Activated CD4-positive, alpha-beta T cell treated with anti-CD3 and anti-CD28 coated beads, Interleukin-2, amount 10 ng/mL, durations not matched to agents 24 days and 14 days (primary cell): ENCODE data around the gene MEPE. TPM values are rescaled to one million over a fixed set of nuclear protein-coding genes. Genes with fewer than 3 reads are reported as not detected.
"Not testable (repeated sequence)": the region's sequence is repeated elsewhere in the genome, so short reads cannot be mapped to it uniquely, and the experiment has no call there.

Experiments
- DNase-seq: peaks from one replicate; pipeline ENCODE4 v3.0.0; 2022
- H3K27ac Mint-ChIP-seq: one replicate; pipeline ENCODE4 v1.8.0; 2022; ENCODE audit warnings: mild to moderate bottlenecking, mixed read lengths
- H3K27me3 Mint-ChIP-seq: one replicate; pipeline ENCODE4 v1.8.0; 2022; ENCODE audit warnings: mixed read lengths
- H3K36me3 Mint-ChIP-seq: one replicate; pipeline ENCODE4 v1.8.0; 2022; ENCODE audit warnings: low read depth, mild to moderate bottlenecking, mixed read lengths
- H3K4me1 Mint-ChIP-seq: one replicate; pipeline ENCODE4 v1.8.0; 2021; ENCODE audit warnings: mixed read lengths
- H3K4me3 Mint-ChIP-seq: one replicate; pipeline ENCODE4 v1.8.0; 2022; ENCODE audit warnings: mild to moderate bottlenecking, moderate library complexity, mixed read lengths
- H3K9me3 Mint-ChIP-seq: one replicate; pipeline ENCODE4 v1.8.0; 2021; ENCODE audit warnings: mixed read lengths
- intact Hi-C: fragments of 100-400 bp; cut with micrococcal nuclease; formaldehyde crosslinking; loops from one replicate; pipeline ENCODE4 v1.15.1; 2023
- total RNA-seq: library from RNA; stranded (reverse); gene quantifications from 2 replicates; pipeline ENCODE4 v1.2.3, GENCODE V29; 2022

MEPE gene
- total RNA-seq, 1 donor from 2014 or later: not detected

DNA sequence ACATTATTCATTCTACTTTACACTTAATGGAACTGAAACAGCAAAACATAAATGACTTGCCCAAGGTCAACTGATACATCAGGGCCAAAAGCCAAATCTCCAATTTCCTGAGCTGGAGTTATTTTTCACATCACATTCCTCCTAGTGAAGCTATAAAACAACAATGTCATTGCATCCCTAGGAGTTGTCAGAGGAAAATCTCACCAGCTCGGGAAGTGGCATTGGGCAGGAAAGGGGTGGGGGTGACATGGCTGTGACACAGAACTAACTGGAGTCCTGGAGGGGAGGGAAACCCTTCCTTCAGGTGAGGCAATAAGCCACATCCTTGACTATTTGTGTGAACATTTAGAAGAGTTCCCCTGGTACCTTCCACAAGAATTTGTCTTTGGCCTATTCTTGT, 47.3 kb downstream of the MEPE start:
- Mint-ChIP-seq H3K27ac (no peak overlapping the region), H3K4me3 (no peak overlapping the region), H3K4me1 (no peaks in the 10 kb centered on the region), H3K27me3 (peaks cover 21% of the 10 kb centered on the region), H3K36me3 (no peaks in the 10 kb centered on the region), H3K9me3 (no peaks in the 10 kb centered on the region)
- DNase-seq: no peak
- intact Hi-C loops: no loop called here

DNA sequence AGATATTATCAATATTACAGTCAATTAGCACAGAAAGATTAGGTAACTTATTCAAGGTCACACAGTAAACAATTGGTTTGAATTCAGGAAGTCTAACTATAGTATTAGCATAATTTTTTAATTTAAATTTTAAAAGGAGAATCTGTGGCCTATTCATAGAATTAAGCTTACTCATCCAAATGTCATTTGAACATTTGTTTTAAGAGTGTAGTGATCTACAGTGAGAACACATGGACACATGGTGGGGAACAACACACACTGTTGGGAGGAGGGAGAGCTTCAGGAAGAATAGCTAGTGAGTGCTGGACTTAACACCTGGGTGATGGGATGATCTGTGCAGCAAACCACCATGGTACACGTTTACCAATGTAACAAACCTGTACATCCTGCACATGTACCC, 48.3 kb downstream of the MEPE start:
- Mint-ChIP-seq H3K9me3 (no peaks in the 10 kb centered on the region), H3K36me3 (no peaks in the 10 kb centered on the region), H3K4me3 (no peak overlapping the region), H3K4me1 (no peaks in the 10 kb centered on the region), H3K27ac (no peak overlapping the region), H3K27me3 (peaks cover 24% of the 10 kb centered on the region)
- DNase-seq: no peak
- intact Hi-C loops: no loop called here

DNA sequence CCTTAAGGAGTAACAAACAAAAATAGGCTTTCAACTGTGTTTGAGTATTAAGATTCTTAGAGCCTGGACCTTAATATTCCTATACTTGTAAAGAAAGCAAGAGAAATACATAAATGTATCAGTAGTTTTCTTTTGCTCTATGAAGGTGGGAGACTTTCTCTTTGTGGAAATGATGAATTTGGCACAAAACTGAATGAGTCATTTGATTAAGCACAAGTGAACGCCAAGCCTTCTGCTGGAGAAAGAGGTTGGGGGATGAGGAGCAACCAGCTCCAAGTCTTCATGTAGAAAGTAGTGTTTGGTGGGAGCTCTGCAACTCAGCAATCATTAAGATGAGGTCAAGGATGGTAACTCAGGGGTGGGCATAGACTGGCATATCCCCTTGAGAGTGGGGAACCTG, 49.6 kb downstream of the MEPE start:
- Mint-ChIP-seq H3K4me1 (no peaks in the 10 kb centered on the region), H3K27me3 (peaks cover 31% of the 10 kb centered on the region), H3K9me3 (no peaks in the 10 kb centered on the region), H3K4me3 (no peak overlapping the region), H3K36me3 (no peaks in the 10 kb centered on the region), H3K27ac (no peak overlapping the region)
- no peak for DNase-seq
- intact Hi-C loops: no loop called here

DNA sequence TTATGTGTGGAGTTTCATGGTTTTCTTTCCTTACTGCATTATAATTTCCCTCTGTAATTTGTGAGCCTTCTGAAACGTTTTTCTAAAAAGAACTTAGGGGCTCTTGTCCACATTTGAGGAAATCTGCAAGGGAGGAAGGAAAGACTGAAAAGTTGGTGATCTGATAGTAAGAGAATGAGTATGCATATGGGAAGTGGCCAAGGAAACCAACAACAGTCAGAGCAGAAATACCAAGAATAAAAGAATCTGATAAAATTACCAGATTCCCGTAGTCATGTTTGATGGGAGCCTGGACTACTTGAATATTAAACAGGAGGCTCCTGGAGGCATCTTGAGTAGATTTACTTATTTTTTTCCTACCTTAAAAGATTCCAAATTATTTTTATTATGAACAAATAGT, 50.1 kb downstream of the MEPE start:
- H3K27ac Mint-ChIP-seq: no peak overlapping the region
- H3K27me3 Mint-ChIP-seq: peaks cover 32% of the 10 kb centered on the region
- H3K36me3 Mint-ChIP-seq: no peaks in the 10 kb centered on the region
- intact Hi-C loops: no loop called here
- no peaks in the 10 kb centered on the region for H3K4me1 Mint-ChIP-seq
- no peak for DNase-seq
- no peaks in the 10 kb centered on the region for H3K9me3 Mint-ChIP-seq
- no peak overlapping the region for H3K4me3 Mint-ChIP-seq

DNA sequence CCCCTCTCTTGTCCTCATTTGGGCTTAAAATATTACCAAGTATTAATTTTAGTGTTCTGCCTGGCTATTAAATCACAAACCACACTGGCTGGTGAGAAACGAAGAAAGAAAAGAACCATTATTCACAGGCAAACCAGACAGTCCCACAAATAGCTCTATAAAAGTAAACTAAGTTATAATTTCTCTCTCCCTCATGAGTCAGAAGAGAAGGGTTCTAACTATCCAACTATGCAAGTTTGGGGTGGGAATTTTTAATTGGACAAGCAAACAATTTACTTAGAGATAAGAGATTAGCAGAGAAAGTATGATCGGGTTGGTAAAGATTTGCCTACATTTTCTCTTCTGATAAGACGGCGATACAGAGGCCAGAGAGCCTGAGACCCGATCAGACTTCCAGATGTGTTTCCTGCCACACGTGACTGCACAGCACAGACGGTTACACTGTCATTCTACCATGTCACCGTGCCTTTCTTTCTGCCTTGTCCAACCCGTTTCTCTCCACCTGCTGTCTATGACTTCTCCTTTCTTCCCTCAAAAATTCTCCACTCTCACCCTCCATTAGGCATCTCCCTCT, 52.3 kb downstream of the MEPE start:
- Mint-ChIP-seq H3K4me1 (no peaks in the 10 kb centered on the region), H3K4me3 (no peak overlapping the region), H3K36me3 (no peaks in the 10 kb centered on the region), H3K27ac (no peak overlapping the region), H3K9me3 (no peaks in the 10 kb centered on the region), H3K27me3 (peaks cover 30% of the 10 kb centered on the region)
- DNase-seq: no peak
- intact Hi-C loops: no loop called here

DNA sequence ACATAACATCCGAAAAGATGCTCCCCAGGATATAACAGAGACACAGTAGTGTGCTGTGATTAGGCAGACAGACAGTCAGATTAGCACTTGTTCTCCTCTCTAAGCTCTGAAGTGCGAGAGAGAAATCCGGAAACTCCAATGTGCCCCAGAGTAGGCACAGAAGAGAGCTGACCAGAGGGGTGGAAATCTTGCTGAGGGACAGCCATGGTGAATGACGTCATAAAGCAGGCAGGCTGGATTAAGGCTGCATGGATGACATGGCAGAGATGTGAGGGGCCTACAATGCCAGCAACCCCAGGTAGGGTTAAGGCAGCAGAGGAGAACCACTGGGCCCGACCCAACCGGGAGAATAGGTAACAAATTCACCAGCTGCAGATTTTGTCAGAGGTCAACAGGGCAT, 53.3 kb downstream of the MEPE start:
- intact Hi-C loops: no loop called here
- Mint-ChIP-seq H3K27me3 (peaks cover 31% of the 10 kb centered on the region), H3K9me3 (no peaks in the 10 kb centered on the region), H3K36me3 (no peaks in the 10 kb centered on the region), H3K4me3 (no peak overlapping the region), H3K27ac (peak overlapping the region; percentile 4), H3K4me1 (no peaks in the 10 kb centered on the region)
- no peak for DNase-seq

DNA sequence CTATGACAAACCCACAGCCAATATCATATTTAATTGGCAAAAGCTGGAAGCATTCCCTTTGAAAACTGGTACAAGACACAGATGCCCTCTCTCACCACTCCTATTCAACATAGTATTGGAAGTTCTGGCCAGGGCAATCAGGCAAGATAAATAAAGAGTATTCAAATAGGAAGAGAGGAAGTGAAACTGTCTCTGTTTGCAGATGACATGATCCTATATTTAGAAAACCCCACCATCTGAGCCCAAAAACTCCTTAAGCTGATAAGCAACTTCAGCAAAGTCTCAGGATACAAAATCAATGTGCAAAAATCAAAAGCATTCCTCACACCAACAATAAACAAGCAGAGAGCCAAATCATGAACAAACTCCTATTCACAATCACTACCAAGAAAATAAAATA, 58.0 kb downstream of the MEPE start:
- H3K4me3 Mint-ChIP-seq, intact Hi-C loops, H3K36me3 Mint-ChIP-seq, H3K27ac Mint-ChIP-seq, DNase-seq, H3K4me1 Mint-ChIP-seq: not testable (repeated sequence)
- Mint-ChIP-seq H3K9me3 (peaks cover 16% of the 10 kb centered on the region), H3K27me3 (peaks cover 31% of the 10 kb centered on the region)

DNA sequence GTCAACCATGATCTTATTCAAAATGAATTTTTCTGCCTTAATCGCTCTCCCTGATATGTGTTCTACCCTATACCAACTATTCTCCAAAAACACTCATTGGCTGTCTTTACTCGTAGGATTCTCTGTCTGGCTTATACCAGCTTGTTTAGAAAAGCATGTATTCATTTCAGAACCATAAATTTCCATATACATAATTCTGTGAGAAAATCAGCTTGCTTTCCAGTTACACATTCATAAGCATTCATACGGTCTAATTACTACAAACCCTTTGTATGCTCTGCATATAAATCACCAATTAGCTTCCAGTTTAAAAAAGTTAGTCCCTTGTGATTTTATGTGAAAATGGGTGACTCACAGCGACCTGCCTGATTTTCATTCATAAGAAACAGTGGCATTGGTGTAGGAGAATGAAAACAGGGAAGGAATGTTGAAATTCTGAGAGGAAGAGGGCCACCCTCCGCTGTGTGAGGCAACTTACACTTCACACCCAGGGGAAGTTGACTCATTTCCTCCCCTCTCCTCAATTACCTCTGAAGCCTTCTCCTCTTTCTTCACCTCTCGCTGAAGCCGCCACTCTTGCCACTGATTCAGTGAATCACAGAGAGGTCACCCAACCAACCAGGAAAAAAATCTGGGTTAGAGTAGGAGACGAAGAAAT, 63.3 kb downstream of the MEPE start:
- Mint-ChIP-seq H3K4me1 (peaks cover 11% of the 10 kb centered on the region), H3K27ac (peak overlapping the region; percentile 5), H3K36me3 (no peaks in the 10 kb centered on the region), H3K9me3 (peaks cover 16% of the 10 kb centered on the region), H3K27me3 (peaks cover 30% of the 10 kb centered on the region), H3K4me3 (no peak overlapping the region)
- intact Hi-C loops: loop anchor here (5.0 kb wide), 2 partner anchors 76 to 261 kb away; partner anchors contain the start of gene ABCG2
- DNase-seq: peak; percentile 63

Other genes with a start within 250 kb of the MEPE start
- not detected in 2 replicates for gene DSPP, start 224.4 kb upstream of the MEPE start, total RNA-seq
- not detected in 2 replicates for gene DMP1, start 182.7 kb upstream of the MEPE start, total RNA-seq
- not detected in 2 replicates for gene IBSP, start 33.4 kb upstream of the MEPE start, total RNA-seq
- gene SPP1, start 142.7 kb downstream of the MEPE start, total RNA-seq: 0.45 and 0.54 TPM in 2 replicates
- 10.1 and 12.3 TPM in 2 replicates for gene PKD2, start 174.7 kb downstream of the MEPE start, total RNA-seq